Hindlimb muscle (tissue), 1 donor: Measurements from ENCODE around the gene KIF2A. TPM values are rescaled to one million over a fixed set of nuclear protein-coding genes. Genes with fewer than 3 reads are reported as not detected.

Experiments used
- DNase-seq: peaks from one replicate; pipeline ENCODE4 v3.0.0-alpha.2; 2013
- polyA plus RNA-seq: library from polyadenylated mRNA; unstranded; fragments of 120-200 nt; gene quantifications from one replicate; pipeline ENCODE4 v1.2.1, GENCODE V29; 2013; ENCODE audit not compliant: insufficient read length

KIF2A gene
- polyA plus RNA-seq, 1 donor, result 31.2 TPM

- no peak for DNase-seq
Measured at GRCh38 chr5:62330302-62330701, 24.3 kb downstream of the KIF2A start.

DNA sequence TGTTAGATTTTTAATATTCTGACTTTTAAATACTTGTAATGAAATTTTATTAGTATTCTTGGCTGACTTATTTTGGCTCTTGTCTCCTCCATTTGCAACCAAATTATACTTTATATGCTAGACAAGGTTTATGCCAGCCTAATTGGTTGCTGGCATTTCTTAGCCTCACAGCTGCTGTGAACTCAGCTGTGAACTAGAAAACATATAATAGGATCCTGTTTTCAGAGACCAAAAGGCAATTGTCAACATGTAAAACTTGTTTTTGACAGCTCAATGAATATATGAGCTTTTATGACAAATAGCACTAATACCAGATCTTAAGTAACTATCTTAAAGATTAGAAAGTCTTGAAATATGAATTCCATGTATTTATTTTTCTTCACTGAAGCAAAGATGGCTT, 25.9 kb downstream of the KIF2A start:
- peak; percentile 35 for DNase-seq

DNA sequence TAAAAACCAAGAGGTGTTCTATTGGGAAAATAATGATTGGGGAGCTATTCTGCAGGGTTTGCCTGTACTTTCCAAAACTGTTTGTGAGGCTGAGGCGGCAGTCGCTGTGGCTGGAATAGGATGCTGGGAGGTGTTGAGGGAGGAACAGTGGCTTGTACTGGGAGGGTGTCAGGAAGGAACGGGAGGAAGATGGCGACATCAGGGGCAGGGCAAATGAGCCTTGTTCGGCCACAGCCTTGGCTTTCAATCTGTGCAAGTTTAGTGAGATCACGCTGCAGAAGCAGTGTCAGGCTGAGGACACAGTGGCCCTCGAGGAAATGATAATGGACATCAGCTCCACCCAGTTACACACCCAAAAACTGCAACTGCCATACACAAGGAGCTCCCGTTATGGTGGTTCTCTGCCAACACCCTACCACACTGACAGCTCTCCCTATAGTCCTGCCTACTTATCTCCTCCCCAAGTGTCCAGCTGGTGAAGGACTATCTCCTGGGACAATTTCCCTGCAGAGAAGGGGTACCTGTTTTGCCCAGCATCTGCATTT, 27.3 kb downstream of the KIF2A start:
- no peak for DNase-seq

DNA sequence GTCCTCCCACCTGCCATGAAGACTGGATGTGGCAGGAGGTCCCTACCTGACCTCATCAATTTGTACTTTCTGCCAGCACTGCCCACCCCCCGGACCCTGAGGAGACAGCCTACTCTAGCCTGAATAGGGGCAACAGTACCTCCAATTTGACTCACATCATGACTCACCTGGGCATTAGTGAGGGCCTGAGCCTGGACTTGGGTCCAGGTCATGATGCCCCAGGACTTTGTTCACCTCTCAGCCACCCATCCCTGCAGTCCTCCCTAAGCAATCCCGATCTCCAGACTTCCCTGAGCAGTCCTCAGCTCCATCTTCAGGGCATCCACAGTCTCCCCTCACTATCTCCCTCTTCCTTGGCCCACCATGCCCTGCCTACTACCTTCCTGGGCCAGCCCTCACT, 28.1 kb downstream of the KIF2A start:
- DNase-seq, result no peak

DNA sequence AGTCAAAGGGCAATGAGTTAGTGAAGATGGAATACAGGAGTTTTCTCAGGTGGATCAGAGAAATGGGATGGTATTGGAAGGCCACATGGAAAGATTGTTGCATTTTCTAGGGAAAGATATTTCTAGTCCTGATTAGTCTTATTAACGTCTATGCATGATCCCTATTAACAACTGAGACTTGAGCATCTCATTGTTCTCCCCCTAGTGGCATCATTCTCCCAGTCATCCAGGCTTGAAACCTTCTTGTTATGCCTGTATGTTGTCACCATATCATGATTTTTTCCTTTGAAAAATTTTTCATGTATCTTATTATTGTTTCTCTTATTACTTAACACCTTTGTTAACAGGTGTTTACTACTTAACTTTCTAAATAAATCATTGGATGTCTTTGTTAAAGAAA, 34.4 kb downstream of the KIF2A start:
- no peak for DNase-seq

- no peak for DNase-seq
Measured at GRCh38 chr5:62340979-62341378, 35.0 kb downstream of the KIF2A start.

- no peak for DNase-seq
Measured at GRCh38 chr5:62341783-62342475, 35.9 kb downstream of the KIF2A start.

DNA sequence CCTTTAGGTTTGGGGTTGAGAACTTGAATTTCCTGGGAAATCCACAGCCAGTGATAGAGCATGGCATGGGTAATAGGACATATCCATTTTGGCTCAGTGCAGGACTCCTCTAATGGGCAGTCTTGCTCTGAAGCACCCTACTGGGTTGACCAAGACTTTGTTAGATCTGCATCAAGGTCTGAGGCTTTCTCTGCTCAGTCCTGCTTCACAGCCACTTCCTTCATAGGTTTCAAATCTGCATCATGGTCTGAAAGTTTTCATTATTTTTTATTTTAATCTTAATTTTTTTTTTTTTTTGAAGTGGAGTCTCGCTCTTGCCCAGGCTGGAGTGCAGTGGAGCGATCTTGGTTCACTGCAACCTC, 36.5 kb downstream of the KIF2A start:
- no peak for DNase-seq

DNA sequence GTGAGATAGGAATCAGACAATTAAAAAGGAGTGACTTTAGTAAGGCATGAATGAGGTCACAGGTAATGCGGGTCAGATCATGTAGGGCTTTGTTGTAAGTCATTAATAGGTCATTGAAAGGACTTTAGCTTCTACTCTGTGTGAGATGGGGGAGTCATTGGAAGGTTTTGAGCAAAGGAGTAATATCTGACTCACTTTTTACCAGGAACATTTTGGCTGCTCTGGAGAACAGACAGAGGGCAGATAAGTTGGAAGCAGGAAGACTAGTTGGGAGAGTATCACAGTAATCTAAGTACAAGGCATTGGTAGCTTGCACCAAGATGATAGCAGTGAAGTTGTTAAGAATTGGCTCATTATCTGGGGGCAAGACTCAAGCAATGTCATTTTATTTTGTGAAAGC, 37.4 kb downstream of the KIF2A start:
- no peak for DNase-seq

GRCh38 chr5:62346748-62347147, 40.7 kb downstream of the KIF2A start:
- no peak for DNase-seq

GRCh38 chr5:62347928-62348327, 41.9 kb downstream of the KIF2A start:
- no peak for DNase-seq

DNA sequence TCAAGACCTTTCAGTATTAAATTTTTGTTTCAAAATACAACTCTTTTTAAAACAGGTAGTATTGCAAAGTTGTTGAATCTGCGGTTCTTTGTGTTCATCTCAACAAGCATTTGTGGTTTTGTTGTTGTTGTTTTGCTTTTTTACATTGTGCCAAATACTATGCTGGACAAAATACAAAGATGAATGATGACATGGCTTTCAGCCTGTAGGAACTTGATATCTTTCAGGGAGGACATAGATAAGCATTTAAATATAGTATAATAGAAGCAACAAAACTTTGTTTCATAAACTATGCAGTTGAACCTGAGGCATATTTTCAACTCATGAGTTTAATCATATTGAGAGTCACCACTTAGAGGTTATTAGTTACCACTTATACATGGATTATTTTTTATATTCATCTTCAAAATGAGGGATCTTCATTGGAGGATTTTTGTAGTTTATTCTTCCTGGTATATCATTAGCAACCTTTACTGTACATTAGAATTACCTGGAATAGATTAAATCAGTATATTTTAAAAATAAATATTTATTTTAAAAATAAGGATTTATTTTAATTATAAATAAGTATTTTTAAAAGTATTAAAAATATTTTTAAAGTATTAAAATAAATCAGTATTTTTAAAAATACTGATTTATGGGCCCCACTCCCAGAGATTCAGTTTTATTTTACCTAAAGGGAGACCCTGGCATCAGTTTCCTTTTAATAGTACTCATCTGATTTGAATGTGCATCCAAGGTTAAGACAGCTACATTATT, 42.9 kb downstream of the KIF2A start:
- DNase-seq, result no peak

- peak; percentile 29 for DNase-seq
Measured at GRCh38 chr5:62354028-62354874, 48.2 kb downstream of the KIF2A start.

DNA sequence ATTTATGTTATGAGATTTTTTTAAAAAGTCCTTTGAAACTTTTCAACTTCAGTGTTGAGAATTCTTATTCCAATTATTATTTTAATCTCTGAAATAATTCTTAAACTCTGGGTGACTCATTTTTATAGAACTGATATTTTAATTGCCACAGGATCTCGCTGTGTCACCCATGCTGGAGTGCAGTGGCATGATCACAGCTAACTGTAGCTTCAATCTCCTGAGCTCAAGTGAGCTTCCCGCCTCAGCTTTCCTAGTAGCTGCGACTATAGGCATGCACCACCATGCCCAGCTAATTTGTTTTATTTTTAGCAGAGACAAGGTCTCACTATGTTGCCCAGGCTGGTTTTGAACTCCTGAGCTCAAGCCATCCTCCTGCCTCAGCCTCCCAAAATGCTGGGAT, 56.7 kb downstream of the KIF2A start:
- no peak for DNase-seq

GRCh38 chr5:62369039-62369438, 63.0 kb downstream of the KIF2A start:
- no peak for DNase-seq

GRCh38 chr5:62371409-62371808, 65.4 kb downstream of the KIF2A start:
- no peak for DNase-seq

DNA sequence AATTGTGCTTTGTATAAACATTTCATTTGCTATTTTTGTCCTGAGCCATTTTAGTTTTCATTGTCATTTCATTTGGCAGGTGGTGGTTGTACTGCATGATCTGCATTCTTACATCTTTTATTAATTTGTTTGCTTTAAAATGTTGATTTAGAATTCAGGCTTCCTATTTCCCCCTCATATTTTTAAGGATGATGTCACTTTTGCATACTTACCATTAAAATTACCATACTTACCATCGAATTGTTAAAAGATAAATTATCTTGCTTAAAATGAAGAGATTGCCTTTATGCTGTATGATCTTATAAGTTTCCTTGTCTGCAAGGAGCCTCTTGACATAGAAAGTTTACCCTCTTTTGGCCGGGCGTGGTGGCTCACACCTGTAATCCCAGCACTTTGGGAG, 66.6 kb downstream of the KIF2A start:
- DNase-seq, result no peak

DNA sequence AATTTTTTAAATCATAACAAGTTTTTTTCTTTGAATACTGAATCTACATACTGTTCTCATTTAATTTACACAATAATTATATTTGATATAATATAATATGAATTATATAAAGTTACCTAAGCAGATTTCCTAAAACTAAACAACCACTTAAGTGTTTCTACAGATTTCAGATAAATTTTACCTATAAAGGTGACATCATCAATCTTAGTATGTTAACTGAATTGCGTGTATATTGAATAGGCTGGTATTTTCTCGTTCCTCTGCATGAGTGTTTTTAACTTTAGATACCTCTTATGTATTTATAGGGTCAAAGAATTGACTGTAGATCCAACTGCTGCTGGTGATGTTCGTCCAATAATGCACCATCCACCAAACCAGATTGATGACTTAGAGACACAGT, 67.4 kb downstream of the KIF2A start:
- no peak for DNase-seq

GRCh38 chr5:62374090-62374489, 68.1 kb downstream of the KIF2A start:
- DNase-seq, result no peak

- no peak for DNase-seq
Measured at GRCh38 chr5:62375627-62376026, 69.6 kb downstream of the KIF2A start.

DNA sequence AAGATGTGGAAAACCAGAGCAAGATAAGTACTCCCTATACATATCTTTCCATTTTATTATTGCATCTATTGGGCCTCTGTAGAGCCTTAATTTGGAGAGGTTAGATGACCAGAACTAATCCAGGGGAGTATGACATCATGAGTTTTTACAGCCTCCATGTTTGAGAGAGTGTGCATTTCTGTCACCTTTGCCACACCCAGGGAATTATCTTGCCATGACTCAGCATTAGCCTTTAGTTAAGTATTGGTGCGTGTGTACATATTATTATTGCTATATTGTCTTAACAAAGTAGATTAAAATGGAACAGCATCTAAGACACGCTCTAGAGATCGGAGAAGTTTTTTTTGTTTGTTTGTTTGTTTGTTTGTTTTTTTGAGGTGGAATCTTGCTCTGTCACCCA, 70.1 kb downstream of the KIF2A start:
- no peak for DNase-seq

DNA sequence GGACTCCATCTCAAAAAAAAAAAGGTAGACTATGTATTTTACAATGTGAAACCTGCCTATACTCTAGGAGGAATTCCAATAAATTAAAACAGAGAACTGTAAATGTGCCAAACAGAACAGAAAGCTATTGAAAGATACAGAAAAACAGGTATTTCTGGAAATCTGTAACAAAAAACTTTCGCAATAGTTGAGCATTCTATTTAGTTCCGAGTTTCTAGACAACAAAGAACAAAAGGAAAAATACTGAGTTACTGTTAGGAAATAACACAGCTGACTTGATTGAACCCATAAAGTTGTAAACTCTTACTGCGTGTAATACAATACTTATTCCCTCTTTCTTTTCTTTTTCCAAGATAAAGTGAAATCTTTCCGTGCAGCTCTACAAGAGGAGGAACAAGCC, 79.1 kb downstream of the KIF2A start:
- DNase-seq, result no peak

- no peak for DNase-seq
Measured at GRCh38 chr5:62385816-62386400, 79.9 kb downstream of the KIF2A start.
